CD4-positive, alpha-beta T cell (primary cell): ENCODE measurements around the gene OR51G2. TPM values are rescaled to one million over a fixed set of nuclear protein-coding genes. Genes with fewer than 3 reads are reported as not detected.

Experiments used
- ATAC-seq: fragments of 200-7000 bp; cut with Tn5 transposase; one replicate; pipeline ENCODE4 v1.10.0; 2022; ENCODE audit warnings: mild to moderate bottlenecking; ENCODE audit not compliant: poor library complexity
- CTCF ChIA-PET: fragments of 350-600 bp; sonication (Branson Sonifier 250); formaldehyde crosslinking; loops from one replicate; lab custom pipeline; 2021; ENCODE audit warnings: antibody characterized with exemption, inconsistent platforms; lab: Charles Lee
- POLR2A ChIA-PET: fragments of 350-600 bp; sonication (Branson Sonifier 250); formaldehyde crosslinking; loops from one replicate; lab custom pipeline; 2021; ENCODE audit warnings: antibody characterized with exemption, inconsistent platforms; lab: Charles Lee
- DNase-seq, 14 experiments: peaks; one replicate each; pipeline ENCODE4 v3.0.0-alpha.2; 2013 to 2020; ENCODE audit warnings: mixed read lengths in 2 of 14
- H3K27ac ChIP-seq, 2 donors: one replicate each; pipeline versions ENCODE4 v1.5.1 to v1.7.0; 2013; ENCODE audit warnings: low read length in 2 of 2, low read depth in 1 of 2, mild to moderate bottlenecking in 1 of 2
- H3K27me3 ChIP-seq, 2 experiments: 1 replicate in 1 of 2; 2 replicates in 1 of 2; pipeline versions ENCODE4 v1.6.1 to v1.7.0; 2013; ENCODE audit warnings: low read length in 2 of 2, control low read depth in 1 of 2, mild to moderate bottlenecking in 1 of 2, moderate library complexity in 1 of 2; ENCODE audit not compliant: insufficient read depth in 2 of 2, control insufficient read depth in 1 of 2
- H3K36me3 ChIP-seq: one replicate; pipeline ENCODE4 v1.6.1; 2013; ENCODE audit warnings: low read length, control low read depth; ENCODE audit not compliant: insufficient read depth
- H3K4me1 ChIP-seq: one replicate; pipeline ENCODE4 v1.6.1; 2013; ENCODE audit warnings: low read length, control low read depth; ENCODE audit not compliant: insufficient read depth
- H3K4me3 ChIP-seq: one replicate; pipeline ENCODE4 v1.5.1; 2013; ENCODE audit warnings: mild to moderate bottlenecking, low read length, moderate library complexity
- H3K9me3 ChIP-seq, 2 experiments: 1 replicate in 1 of 2; 2 replicates in 1 of 2; pipeline versions ENCODE4 v1.6.1 to v1.7.0; 2013; ENCODE audit warnings: low read length in 2 of 2, mild to moderate bottlenecking in 2 of 2, control low read depth in 1 of 2, moderate library complexity in 1 of 2; ENCODE audit not compliant: control insufficient read depth in 1 of 2, insufficient read depth in 1 of 2
- H3K27ac Mint-ChIP-seq: one replicate; pipeline ENCODE4 v1.8.0; 2020; ENCODE audit warnings: mixed read lengths
- H3K27me3 Mint-ChIP-seq: one replicate; pipeline ENCODE4 v1.8.0; 2021; ENCODE audit warnings: mixed read lengths
- H3K36me3 Mint-ChIP-seq: one replicate; pipeline ENCODE4 v1.8.0; 2021; ENCODE audit warnings: low read depth, mixed read lengths
- H3K4me1 Mint-ChIP-seq: one replicate; pipeline ENCODE4 v1.8.0; 2021; ENCODE audit warnings: low read depth, mixed read lengths
- H3K4me3 Mint-ChIP-seq: one replicate; pipeline ENCODE4 v1.8.0; 2020; ENCODE audit warnings: mild to moderate bottlenecking, mixed read lengths
- H3K9me3 Mint-ChIP-seq: one replicate; pipeline ENCODE4 v1.8.0; 2020; ENCODE audit warnings: mixed read lengths
- CTCF ChIP-seq: fragments of 200-600 bp; IDR thresholded peaks from one replicate; pipeline ENCODE4 v1.8.0; 2022; ENCODE audit warnings: antibody characterized with exemption, mild to moderate bottlenecking
- intact Hi-C, 2 experiments: fragments of 100-400 bp; cut with DNase I in 1 of 2; cut with micrococcal nuclease in 1 of 2; formaldehyde crosslinking; loops; one replicate each; pipeline versions ENCODE4 v1.15.1 to v1.9.0; 2023 to 2025; cut with DNase I, micrococcal nuclease
- total RNA-seq, 174 experiments: library from RNA in 2 of 174; stranded (reverse) in 2 of 174; gene quantifications; one replicate each; pipeline ENCODE4 v1.2.3 and lab custom pipeline; 2021 to 2026

Gene OR51G2
- total RNA-seq, 2 experiments from 2014 or later: not detected

- Mint-ChIP-seq H3K27me3 (peaks cover 6% of the 10 kb centered on the region), H3K4me1 (no peaks in the 10 kb centered on the region), H3K27ac (no peak overlapping the region), H3K36me3 (no peaks in the 10 kb centered on the region), H3K9me3 (no peaks in the 10 kb centered on the region), H3K4me3 (no peak overlapping the region)
- Histone ChIP-seq H3K36me3 (no peaks in the 10 kb centered on the region), H3K9me3 (no peaks in the 10 kb centered on the region), H3K27me3 (no peaks in the 10 kb centered on the region), H3K27ac (no peak overlapping the region), H3K4me3 (no peak overlapping the region), H3K4me1 (no peaks in the 10 kb centered on the region)
- ChIA-PET POLR2A (no interaction called here), CTCF (no interaction called here)
- intact Hi-C loops: no loop called here
- ATAC-seq (no peak), DNase-seq (no peak)
- no peak for TF ChIP-seq CTCF
Measured at GRCh38 chr11:4882543-4882942, 36.6 kb downstream of the OR51G2 start.

GRCh38 chr11:4881860-4882500 lies 37.2 kb downstream of the OR51G2 start, which contains the start of gene OR51T1:
Gene OR51T1, plus strand, starts transcription at chr11:4881900. Its CDS starts 0 bp downstream, at chr11:4881900.
- H3K4me1 Mint-ChIP-seq: no peaks in the 10 kb centered on the region
- H3K9me3 ChIP-seq: no peaks in the 10 kb centered on the region
- CTCF ChIA-PET: no interaction called here
- H3K4me1 ChIP-seq: no peaks in the 10 kb centered on the region
- no peak for TF ChIP-seq CTCF
- POLR2A ChIA-PET: no interaction called here
- no peak within 1 kb of the TSS for H3K27ac ChIP-seq
- H3K36me3 Mint-ChIP-seq: no peaks in the 10 kb centered on the region
- H3K27me3 Mint-ChIP-seq: peaks cover 6% of the 10 kb centered on the region
- H3K27me3 ChIP-seq: no peaks in the 10 kb centered on the region
- no peak within 1 kb of the TSS for H3K4me3 Mint-ChIP-seq
- no peak within 1 kb of the TSS for H3K27ac Mint-ChIP-seq
- ATAC-seq (no peak), DNase-seq (no peak)
- no peaks in the 10 kb centered on the region for H3K9me3 Mint-ChIP-seq
- no peaks in the 10 kb centered on the region for H3K36me3 ChIP-seq
- no peak within 1 kb of the TSS for H3K4me3 ChIP-seq
- intact Hi-C loops: no loop called here

GRCh38 chr11:4881188-4881587 lies 38.0 kb downstream of the OR51G2 start:
- ATAC-seq (no peak), DNase-seq (no peak)
- Mint-ChIP-seq H3K4me1 (no peaks in the 10 kb centered on the region), H3K27me3 (peaks cover 6% of the 10 kb centered on the region), H3K4me3 (no peak overlapping the region), H3K27ac (no peak overlapping the region), H3K9me3 (no peaks in the 10 kb centered on the region), H3K36me3 (no peaks in the 10 kb centered on the region)
- ChIA-PET CTCF (no interaction called here), POLR2A (interaction anchor here (0.6 kb wide), 1 partner anchor 14 kb away, joined by 3 read pairs; no protein-coding TSS in a partner anchor)
- no peaks in the 10 kb centered on the region for H3K27me3 ChIP-seq
- no peaks in the 10 kb centered on the region for H3K4me1 ChIP-seq
- intact Hi-C loops: no loop called here
- H3K36me3 ChIP-seq: no peaks in the 10 kb centered on the region
- no peak overlapping the region for H3K4me3 ChIP-seq
- TF ChIP-seq CTCF: no peak
- H3K9me3 ChIP-seq: no peaks in the 10 kb centered on the region
- H3K27ac ChIP-seq: no peak overlapping the region
